HG02870 (cell line): ENCODE measurements around the gene CEACAM1.
"Not testable (repeated sequence)": the region's sequence is repeated elsewhere in the genome, so short reads cannot be mapped to it uniquely, and the experiment has no call there.

Experiments
- ATAC-seq: cut with Tn5 transposase; IDR thresholded peaks from one replicate; pipeline ENCODE4 v1.9.1; 2021; ENCODE audit warnings: mild to moderate bottlenecking, moderate library complexity; ENCODE audit not compliant: unreplicated experiment

CEACAM1 gene

GRCh38 chr19:42512743-42513304 lies 15.5 kb downstream of the CEACAM1 start:
- ATAC-seq, result peak; percentile 89

GRCh38 chr19:42512130-42512636 lies 16.1 kb downstream of the CEACAM1 start:
- ATAC-seq, result no peak

- ATAC-seq, result no peak
Observed at GRCh38 chr19:42511340-42511739, 16.9 kb downstream of the CEACAM1 start.

GRCh38 chr19:42508892-42509444 lies 19.3 kb downstream of the CEACAM1 start:
- ATAC-seq, result no peak

- no peak for ATAC-seq
Observed at GRCh38 chr19:42505066-42505465, 23.2 kb downstream of the CEACAM1 start.

GRCh38 chr19:42501733-42502132 lies 26.5 kb downstream of the CEACAM1 start:
- no peak for ATAC-seq

GRCh38 chr19:42501243-42501642 lies 27.0 kb downstream of the CEACAM1 start:
- not testable (repeated sequence) for ATAC-seq

- no peak for ATAC-seq
Observed at GRCh38 chr19:42498169-42498757, 30.0 kb downstream of the CEACAM1 start.

GRCh38 chr19:42497492-42498168 lies 30.7 kb downstream of the CEACAM1 start:
- ATAC-seq, result no peak

- no peak for ATAC-seq
Observed at GRCh38 chr19:42496460-42497133, 31.7 kb downstream of the CEACAM1 start.

- ATAC-seq, result no peak
Observed at GRCh38 chr19:42495663-42496062, 32.6 kb downstream of the CEACAM1 start.

GRCh38 chr19:42494321-42494720 lies 34.0 kb downstream of the CEACAM1 start:
- ATAC-seq, result no peak

- ATAC-seq, result no peak
Observed at GRCh38 chr19:42488783-42489521, 39.3 kb downstream of the CEACAM1 start.

GRCh38 chr19:42487798-42488178 lies 40.5 kb downstream of the CEACAM1 start:
- ATAC-seq, result no peak

- no peak for ATAC-seq
Observed at GRCh38 chr19:42487032-42487797, 41.1 kb downstream of the CEACAM1 start.

GRCh38 chr19:42485036-42485435 lies 43.2 kb downstream of the CEACAM1 start:
- not testable (repeated sequence) for ATAC-seq

GRCh38 chr19:42480335-42481095 lies 47.8 kb downstream of the CEACAM1 start:
- no peak for ATAC-seq

- ATAC-seq, result no peak
Observed at GRCh38 chr19:42479736-42480135, 48.5 kb downstream of the CEACAM1 start.

- no peak for ATAC-seq
Observed at GRCh38 chr19:42478765-42479311, 49.4 kb downstream of the CEACAM1 start.
